Choroid plexus epithelial cell (primary cell): ENCODE data around the gene GCLC.

Experiments used
- DNase-seq: peaks from one replicate; pipeline ENCODE4 v3.0.0-alpha.2; 2010; ENCODE audit warnings: low read depth
- H3K4me3 ChIP-seq: 2 replicates; pipeline ENCODE4 v1.5.1; 2011; ENCODE audit warnings: low read depth, mild to moderate bottlenecking, control low read depth, low read length, moderate library complexity
- TF ChIP-seq, protein P1 (sequence below): conservative IDR thresholded peaks from 2 replicates; pipeline ENCODE4 v1.5.1; 2011; ENCODE audit warnings: low read depth, mild to moderate bottlenecking, control low read depth, inconsistent platforms, low read length, moderate library complexity

The GCLC gene

DNA sequence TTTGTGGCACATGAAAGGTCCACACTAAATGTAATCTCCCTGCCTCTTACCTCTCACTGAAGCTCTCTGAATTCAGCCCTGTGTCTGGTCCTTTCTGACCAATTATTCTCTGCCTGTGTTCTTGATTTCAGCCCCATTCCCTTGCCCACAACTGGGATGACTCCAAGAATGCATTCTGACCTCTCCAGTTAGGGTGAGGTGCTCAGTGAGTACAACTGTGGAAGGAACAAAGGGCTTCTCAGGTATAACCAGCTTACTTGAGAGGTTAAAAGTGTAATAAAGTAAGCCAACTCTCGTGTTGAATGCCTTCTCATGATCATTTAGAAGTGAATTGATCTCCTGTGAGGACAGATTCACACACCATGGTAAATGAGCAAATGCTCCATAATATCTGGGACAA is 88.1 kb downstream of the GCLC start:
- DNase-seq = no peak
- no peak overlapping the region for H3K4me3 ChIP-seq
- TF ChIP-seq, protein P1, sequence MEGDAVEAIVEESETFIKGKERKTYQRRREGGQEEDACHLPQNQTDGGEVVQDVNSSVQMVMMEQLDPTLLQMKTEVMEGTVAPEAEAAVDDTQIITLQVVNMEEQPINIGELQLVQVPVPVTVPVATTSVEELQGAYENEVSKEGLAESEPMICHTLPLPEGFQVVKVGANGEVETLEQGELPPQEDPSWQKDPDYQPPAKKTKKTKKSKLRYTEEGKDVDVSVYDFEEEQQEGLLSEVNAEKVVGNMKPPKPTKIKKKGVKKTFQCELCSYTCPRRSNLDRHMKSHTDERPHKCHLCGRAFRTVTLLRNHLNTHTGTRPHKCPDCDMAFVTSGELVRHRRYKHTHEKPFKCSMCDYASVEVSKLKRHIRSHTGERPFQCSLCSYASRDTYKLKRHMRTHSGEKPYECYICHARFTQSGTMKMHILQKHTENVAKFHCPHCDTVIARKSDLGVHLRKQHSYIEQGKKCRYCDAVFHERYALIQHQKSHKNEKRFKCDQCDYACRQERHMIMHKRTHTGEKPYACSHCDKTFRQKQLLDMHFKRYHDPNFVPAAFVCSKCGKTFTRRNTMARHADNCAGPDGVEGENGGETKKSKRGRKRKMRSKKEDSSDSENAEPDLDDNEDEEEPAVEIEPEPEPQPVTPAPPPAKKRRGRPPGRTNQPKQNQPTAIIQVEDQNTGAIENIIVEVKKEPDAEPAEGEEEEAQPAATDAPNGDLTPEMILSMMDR = no peak

GRCh38 chr6:53455678-53456077 is 89.2 kb downstream of the GCLC start:
- TF ChIP-seq, protein P1 = no peak
- H3K4me3 ChIP-seq = no peak overlapping the region
- no peak for DNase-seq

DNA sequence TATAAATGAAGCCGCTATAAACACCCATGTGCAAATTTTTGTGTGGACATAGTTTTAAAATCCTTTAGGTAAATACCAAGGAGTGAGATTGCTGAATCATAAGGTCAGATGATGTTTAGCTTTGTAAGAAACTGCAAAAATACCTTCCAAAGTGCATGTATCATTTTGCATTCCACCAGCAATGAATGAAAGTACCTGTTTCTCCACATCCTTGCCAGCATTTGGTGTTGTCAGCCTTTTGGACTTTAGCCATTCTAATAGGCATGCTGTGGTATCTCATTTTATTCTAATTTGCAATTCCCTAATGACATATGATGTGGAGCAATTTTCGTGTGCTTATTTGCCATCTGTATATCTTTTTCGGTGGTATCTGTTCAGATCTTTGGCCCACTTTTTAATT is 93.7 kb downstream of the GCLC start:
- H3K4me3 ChIP-seq = no peak overlapping the region
- TF ChIP-seq, protein P1 = no peak
- DNase-seq = no peak

- DNase-seq = no peak
- TF ChIP-seq, protein P1 = no peak
- no peak overlapping the region for H3K4me3 ChIP-seq
Observed at GRCh38 chr6:53447865-53448264, 97.0 kb downstream of the GCLC start.
